HL-60/S4 treated with phorbol 12-myristate 13-acetate at 8.2 ng/mL for 4 days and 3 days (cell line): Measurements from ENCODE around the gene RESP18.
"Not testable (repeated sequence)": the region's sequence is repeated elsewhere in the genome, so short reads cannot be mapped to it uniquely, and the experiment has no call there.

ENCODE experiments used
- in situ Hi-C: fragments of 300-500 bp; cut with MboI; formaldehyde crosslinking; loops from 2 replicates; pipeline ENCODE4 v1.15.0; 2022; ENCODE audit warnings: low sequenced_read_pairs

Gene RESP18

DNA sequence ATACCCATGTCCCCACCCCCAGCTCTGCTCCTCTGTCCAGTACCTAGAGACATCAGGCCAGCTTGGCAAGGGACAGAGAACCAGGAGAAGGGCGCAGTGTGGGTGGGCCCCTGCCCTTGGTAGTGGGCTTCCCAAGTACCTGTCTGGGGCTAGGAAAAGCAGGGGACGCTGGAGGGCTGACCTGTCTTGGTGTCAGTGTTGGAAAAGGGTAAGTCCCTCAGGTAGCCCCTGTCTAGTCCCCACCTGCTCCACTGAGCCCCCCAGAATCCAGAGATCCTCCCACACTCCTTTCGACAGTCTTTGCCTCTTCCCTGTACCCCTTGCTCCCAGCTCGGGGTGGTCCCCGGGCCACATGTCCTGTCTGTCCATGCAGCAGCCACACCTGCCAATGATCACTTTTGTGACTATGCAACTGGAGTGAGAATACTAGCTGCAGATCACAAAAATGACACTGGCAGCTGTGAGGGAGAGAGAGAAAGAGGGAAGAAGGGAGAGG is 38.8 kb downstream of the RESP18 start:
- in situ Hi-C loops, result no loop called here

DNA sequence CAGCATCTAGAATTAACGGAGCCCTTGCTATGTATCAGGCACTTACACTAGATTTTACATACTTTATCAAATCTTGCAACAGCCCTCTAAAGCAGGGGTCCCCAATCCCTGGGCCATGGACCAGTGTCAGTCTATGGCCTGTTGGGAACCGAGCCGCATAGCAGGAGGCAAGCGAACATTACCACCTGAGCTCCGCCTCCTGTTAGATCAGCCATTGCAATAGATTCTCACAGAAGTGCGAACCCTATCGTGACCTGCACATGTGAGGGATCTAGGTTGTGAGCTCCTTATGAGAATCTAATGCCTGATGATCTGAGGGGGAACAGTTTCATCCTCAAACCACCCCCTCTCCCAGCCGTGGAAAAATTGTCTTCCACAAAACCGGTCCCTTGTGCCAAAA is 39.9 kb downstream of the RESP18 start:
- in situ Hi-C loops, result no loop called here

- in situ Hi-C loops, result no loop called here
Observed at GRCh38 chr2:219291910-219292490, 40.5 kb downstream of the RESP18 start.

DNA sequence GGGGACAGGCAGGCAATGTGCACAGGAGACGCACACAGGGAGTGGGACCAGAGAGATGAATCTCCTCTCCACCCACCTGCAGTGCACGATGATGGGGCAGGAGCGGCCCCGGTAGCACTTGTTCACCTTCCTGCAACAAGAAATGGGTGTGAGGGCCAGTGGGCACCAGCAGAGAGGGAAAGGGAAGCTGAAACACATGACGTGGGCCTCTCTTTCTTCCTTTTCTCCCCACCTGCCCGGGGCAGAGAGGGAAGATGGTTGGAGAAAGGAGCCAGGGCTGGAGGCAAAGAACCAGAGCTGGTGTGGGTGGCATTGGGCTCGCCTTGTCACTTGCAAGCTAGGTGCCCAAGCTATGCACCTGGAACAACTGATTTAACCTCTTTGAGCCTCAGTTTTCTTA is 41.1 kb downstream of the RESP18 start:
- in situ Hi-C loops, result no loop called here

GRCh38 chr2:219290381-219291171 is 42.0 kb downstream of the RESP18 start:
- in situ Hi-C loops, result no loop called here

DNA sequence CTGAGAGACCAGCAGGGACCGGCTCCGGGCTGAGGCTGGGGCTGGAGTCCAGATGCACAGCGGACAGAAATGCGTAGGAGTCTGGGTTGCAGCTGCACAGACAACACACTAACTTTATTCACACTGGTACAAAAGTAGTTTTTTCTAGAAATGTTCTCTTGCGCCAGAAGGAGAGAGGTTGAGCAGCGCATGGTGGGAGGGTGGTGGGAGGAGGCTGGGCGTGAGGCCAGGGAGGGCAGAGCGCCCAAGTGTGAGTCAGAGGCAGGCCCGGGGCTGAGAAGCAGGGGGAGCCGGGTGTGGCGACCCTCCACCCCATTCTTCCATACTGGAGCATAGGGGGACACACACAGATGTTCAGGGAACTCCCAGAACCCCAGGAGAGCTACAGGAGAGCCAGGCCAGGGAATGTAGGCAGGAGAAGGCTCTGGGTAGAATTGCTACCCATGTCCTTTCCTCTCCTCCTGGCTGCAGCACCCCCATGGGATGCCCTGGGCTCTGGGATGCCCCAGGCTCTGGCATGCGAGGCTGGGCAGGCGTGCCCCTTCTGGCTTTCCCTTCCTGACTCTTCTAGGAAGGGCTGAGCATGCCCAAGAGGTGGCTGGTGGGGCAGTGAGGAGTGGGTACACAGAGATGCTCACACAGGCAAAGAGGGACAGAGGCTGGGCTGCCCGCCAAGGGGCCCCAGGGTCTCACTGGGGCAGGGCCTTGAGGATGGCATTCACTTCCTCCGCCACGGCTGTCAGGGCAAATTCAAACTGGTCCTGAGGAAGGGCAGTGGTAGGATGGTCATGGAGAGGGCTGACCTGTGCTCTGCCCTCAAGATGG is 42.8 kb downstream of the RESP18 start:
- in situ Hi-C loops, result no loop called here

DNA sequence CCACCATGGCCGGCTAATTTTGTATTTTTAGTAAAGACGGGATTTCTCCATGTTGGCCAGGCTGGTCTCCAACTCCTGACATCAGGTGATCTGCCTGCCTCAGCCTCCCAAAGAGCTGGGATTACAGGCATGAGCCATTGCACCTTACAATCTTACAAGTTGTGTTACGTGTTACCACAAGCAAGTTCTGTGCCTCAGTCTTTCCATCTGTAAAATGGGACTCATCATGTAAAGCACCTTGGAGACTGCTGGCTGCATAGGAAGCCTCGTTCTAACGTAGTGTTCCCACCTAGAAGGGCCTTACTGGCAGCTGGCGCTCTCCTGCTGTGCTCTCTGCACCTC is 43.4 kb downstream of the RESP18 start:
- in situ Hi-C loops, result no loop called here

DNA sequence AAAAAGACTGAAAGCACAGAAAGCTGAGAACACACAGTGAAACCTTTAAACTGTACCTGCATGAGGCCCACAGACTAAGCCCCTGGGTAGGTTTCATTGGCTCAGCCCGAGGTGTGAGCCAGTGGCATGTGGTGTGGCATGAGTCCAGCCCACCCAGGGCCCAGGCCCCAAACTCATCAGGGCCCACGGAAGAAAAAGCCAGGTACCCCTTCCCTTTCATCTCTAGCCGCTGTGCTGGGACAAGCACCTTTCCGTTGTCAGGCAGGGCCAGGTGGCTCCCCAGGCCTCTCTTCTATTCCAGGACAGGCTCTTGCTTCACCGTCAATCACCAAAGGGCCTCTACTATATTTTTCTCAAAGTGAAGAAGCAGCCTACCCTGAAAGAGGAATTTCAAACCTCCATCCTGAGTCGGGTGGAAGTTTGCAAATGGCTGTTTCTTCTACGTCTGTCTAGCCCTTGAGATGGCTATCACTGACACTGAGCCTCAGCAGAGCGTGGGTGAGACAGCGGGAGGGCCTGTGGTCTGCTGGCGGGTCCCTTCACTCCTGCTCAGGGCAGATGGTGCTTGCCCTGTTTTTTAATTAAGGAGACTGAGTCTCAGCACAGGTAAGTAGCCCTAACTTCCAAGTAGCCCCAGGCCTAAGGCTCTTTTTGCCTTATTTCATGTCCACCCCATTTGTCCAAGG is 44.8 kb downstream of the RESP18 start:
- in situ Hi-C loops, result no loop called here

GRCh38 chr2:219287116-219287440 is 45.5 kb downstream of the RESP18 start:
- in situ Hi-C loops, result not testable (repeated sequence)

DNA sequence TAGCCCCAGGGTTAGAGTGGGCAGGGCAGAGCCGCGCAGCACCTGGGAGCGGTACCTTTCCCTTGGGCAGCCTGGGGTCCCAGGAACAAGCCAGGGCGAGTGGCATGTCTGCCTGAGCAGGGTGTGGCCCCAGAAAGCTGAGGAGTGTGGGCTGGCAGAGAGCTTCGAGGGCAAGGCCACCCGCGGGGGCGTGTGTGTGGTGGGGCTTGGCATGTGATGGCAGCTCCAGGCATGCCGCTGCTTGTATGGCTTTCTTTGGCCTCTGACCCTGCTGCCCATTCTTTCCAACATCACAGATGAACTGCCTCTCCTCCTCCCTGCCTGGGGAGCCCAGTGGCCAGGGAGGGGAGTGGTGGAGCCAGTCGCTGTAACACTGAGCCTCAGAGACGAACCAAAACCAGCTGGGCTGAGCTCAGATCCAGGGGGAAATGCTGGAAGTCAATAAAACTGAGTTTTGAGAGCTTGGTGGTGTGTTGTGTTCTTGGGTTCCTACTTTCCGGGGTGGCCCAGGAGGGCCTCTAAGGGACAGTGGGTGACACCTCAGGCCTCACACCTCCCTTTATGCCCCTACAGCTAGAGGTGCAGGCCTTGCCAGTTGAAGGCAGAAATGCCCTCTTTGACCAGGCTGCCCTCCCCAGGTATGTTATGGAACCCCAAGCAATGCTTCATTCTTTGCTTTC is 46.0 kb downstream of the RESP18 start:
- in situ Hi-C loops, result no loop called here

DNA sequence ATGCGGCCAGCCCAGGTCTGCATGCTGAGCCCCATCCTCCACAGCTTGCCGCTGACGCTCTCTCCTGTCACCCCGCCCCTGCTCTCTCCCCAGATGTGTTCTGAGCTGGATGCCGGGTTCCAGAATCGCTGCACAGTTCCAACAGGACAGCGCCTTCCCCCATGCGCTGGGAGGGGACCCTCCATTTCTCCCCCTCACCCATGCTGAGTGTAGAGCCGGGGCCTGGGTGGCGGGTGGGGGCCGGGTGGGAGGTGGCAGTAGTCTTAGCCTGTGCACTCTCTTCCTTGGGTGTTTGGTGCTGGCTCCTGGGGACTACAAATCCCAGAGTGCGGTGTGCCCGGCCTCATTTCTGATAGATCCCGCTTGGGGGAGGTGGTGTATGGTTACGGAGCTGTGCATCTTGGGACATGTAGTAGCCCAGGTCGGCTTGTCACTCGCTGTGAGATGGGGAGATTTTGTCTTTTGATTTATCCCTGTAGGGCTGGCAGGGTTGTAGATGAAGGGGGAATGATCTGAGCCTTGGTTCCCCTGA is 46.6 kb downstream of the RESP18 start:
- in situ Hi-C loops, result no loop called here

DNA sequence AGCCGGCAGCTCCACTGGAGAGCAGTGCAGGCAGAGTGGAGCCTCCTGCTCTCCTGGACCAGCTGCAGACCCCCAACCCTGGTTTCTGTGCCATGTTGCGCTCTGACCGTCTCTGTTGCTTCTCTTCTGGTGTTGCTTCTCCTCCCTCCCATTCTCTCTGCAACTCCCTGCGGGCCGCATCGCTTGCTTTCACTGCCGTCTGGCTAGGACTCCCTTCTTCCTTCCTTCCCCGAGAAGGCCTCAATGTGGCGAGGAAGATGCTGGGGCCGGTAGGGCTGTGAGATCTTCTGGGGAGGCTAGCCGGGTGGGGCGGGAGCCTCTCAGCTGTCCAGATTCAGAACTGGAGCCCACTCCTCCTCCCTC is 47.2 kb downstream of the RESP18 start:
- in situ Hi-C loops, result no loop called here

GRCh38 chr2:219284501-219285372 is 47.8 kb downstream of the RESP18 start:
- in situ Hi-C loops, result no loop called here

DNA sequence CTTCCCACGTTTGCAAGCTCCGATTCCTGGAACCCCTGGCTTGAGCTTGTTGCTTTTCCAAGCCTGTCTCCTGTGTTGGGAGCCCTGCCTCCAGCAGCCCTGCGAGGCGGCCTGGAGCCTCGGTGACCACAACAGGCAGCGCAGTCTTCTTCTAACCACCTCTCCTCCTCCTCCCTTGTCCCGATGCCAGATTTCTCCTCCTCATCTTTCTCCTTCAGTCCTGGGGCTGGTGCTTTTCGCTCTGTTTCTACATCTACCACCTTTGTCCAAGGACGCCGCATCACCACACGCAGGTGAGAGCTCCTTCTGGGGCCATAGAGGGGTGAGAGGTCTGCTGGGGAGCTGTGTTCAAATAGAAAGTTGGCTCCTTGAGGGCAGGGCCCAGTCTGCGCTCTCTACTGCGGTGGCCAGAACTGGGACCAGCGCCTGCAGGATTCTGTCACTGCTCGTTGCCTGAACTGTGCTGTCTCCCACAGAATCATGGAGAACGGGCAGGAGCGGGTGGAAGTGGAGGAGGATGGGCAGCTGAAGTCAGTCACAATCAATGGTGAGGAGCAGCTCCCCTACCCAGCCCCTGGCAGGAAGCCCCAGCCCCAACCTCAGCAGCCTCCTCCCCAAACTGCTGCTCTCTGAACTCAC is 49.5 kb downstream of the RESP18 start:
- in situ Hi-C loops, result no loop called here

- in situ Hi-C loops, result no loop called here
Observed at GRCh38 chr2:219282375-219282774, 50.2 kb downstream of the RESP18 start.

DNA sequence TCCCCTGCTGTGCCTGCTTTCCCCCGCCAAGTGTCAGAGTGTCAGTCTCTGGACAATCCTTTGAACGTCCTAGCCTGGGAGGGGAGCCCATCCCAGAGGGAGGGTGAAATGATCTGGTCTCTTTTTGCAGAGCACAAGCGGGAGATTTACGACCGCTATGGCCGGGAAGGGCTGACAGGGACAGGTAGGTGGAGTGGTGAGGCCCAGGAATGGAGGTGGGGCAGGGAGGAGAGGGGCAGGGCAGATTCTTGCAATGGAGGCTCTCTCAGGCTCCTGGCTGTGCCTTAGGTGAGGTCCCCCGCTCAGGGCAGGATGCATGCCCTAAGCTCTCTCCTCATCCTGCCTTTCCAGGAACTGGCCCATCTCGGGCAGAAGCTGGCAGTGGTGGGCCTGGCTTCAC is 51.0 kb downstream of the RESP18 start:
- in situ Hi-C loops, result no loop called here

DNA sequence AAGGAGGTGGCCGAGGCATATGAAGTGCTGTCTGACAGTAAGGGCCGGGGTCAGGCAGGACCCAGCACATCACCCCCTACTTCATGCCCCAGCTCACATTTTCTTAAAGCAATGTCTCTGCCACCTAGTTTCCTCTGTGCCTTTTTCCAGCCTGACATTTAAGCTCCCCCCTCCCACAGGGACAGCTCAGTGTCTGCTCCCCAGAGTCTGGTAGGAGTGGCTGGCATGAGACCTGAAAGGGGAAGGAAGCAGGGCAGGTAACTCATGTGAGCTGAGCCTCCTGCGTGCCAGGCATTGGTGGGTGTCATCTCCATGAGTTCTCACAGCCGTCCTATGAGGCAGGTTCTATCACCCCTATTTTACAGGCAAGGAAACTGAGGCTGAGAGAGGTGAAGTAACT is 51.9 kb downstream of the RESP18 start:
- in situ Hi-C loops, result no loop called here

GRCh38 chr2:219279916-219280516 is 52.5 kb downstream of the RESP18 start:
- in situ Hi-C loops, result no loop called here
